Spleen (tissue), 11 donors: ENCODE data around the gene FAIM2. TPM values are rescaled to one million over a fixed set of nuclear protein-coding genes. Genes with fewer than 3 reads are reported as not detected.
A peak's percentile ranks its signal among the peaks of the same experiment; 100 is the strongest.

Experiments used
- DNase-seq: peaks from one replicate; pipeline ENCODE4 v3.0.0-alpha.2; 2020
- H3K27ac ChIP-seq, 8 donors: fragments of 200-600 bp; sonication (generic) in 7 of 8; 1 replicate in 4 of 8; 2 replicates in 4 of 8; pipeline versions ENCODE4 v1.5.0 to v1.8.0; 2016 to 2021; ENCODE audit warnings: inconsistent platforms in 4 of 8, mild to moderate bottlenecking in 4 of 8, moderate library complexity in 1 of 8
- H3K27me3 ChIP-seq, 7 donors: fragments of 200-600 bp; sonication (generic) in 6 of 7; replicated peaks in 1 of 7; 1 replicate in 4 of 7; 2 replicates in 3 of 7; pipeline versions ENCODE4 v1.5.0 to v1.8.0; 2016 to 2021; ENCODE audit warnings: inconsistent platforms in 3 of 7, mild to moderate bottlenecking in 1 of 7
- H3K36me3 ChIP-seq, 6 donors: fragments of 200-600 bp; sonication (generic) in 5 of 6; 1 replicate in 4 of 6; 2 replicates in 2 of 6; pipeline versions ENCODE4 v1.5.0 to v1.8.0; 2016 to 2021; ENCODE audit warnings: inconsistent platforms in 2 of 6
- H3K4me1 ChIP-seq, 6 donors: fragments of 200-600 bp; sonication (generic) in 5 of 6; 1 replicate in 3 of 6; 2 replicates in 3 of 6; pipeline versions ENCODE4 v1.5.0 to v1.8.0; 2016 to 2021; ENCODE audit warnings: inconsistent platforms in 3 of 6
- H3K4me3 ChIP-seq, 8 donors: fragments of 200-600 bp; sonication (generic) in 7 of 8; 1 replicate in 4 of 8; 2 replicates in 4 of 8; pipeline versions ENCODE4 v1.5.0 to v1.8.0; 2016 to 2021; ENCODE audit warnings: inconsistent platforms in 4 of 8, mild to moderate bottlenecking in 4 of 8, moderate library complexity in 2 of 8
- H3K9me3 ChIP-seq, 8 donors: fragments of 200-600 bp; sonication (generic) in 7 of 8; 1 replicate in 4 of 8; 2 replicates in 4 of 8; pipeline versions ENCODE4 v1.5.0 to v1.8.0; 2016 to 2021; ENCODE audit warnings: inconsistent platforms in 4 of 8
- POLR2A ChIP-seq, 3 donors: fragments of 450-650 bp; IDR thresholded peaks; one replicate each; pipeline ENCODE4 v1.5.1; 2017; ENCODE audit warnings: antibody characterized with exemption in 3 of 3, mild to moderate bottlenecking in 1 of 3
- POLR2AphosphoS5 ChIP-seq, 3 donors: sonication (generic); formaldehyde crosslinking; IDR thresholded peaks; one replicate each; pipeline ENCODE4 v1.5.1; 2017; ENCODE audit warnings: antibody characterized with exemption in 3 of 3
- WGBS, 5 donors: extraction: QIAGEN DNeasy Blood & Tissue Kit in 3 of 5; methylation state at CpG; one replicate each; pipeline versions ENCODE4 v1.1.5 to v1.1.7; 2013 to 2018; 5-methylcytosine and 5-hydroxymethylcytosine counted together
- intact Hi-C: fragments of 100-400 bp; cut with DNase I; formaldehyde crosslinking; loops from one replicate; pipeline ENCODE4 v1.15.0; 2023; ENCODE audit warnings: low total_unique reads
- polyA plus RNA-seq, 3 donors: library from polyadenylated mRNA; stranded (reverse); fragments of 200-250 nt; gene quantifications; one replicate each; pipeline ENCODE4 v1.2.1, GENCODE V29; 2013
- total RNA-seq, 7 donors: library from RNA; depleted of rRNA in 3 of 7; stranded (reverse); fragments of >200 nt in 3 of 7; fragmentation: NEBNext Ultra II Directional in 4 of 7; extraction: Animal tissue kit (Norgen Biotek cat#: 25700) in 4 of 7; gene quantifications; one replicate each; pipeline versions ENCODE4 v1.1.0 to v1.2.1, GENCODE V29; 2016 to 2021
- TF ChIP-seq, protein P1 (sequence below), 11 experiments: fragments of 200-600 bp in 7 of 11; fragments of 450-650 bp in 4 of 11; sonication (generic) in 4 of 11; IDR thresholded peaks in 8 of 11; conservative IDR thresholded peaks in 3 of 11; 1 replicate in 7 of 11; 2 replicates in 4 of 11; pipeline versions ENCODE4 v1.4.0 to v1.8.0; 2016 to 2021; ENCODE audit warnings: antibody characterized with exemption in 11 of 11, inconsistent platforms in 4 of 11, mild to moderate bottlenecking in 1 of 11
- donor health status: healthy with polysubstance abuse.
- donor health status: DM: no; HTN: no; CAD: no; lungs with moderate emphysema.
- donor health status: DM: no; HTN: no; CAD: no.
- donor health status: Bipolar disorder and iron deficiency.
- donor health status: healthy.
- donor health status: DM: no; HTN: no; CAD: no.
- donor health status: DM: yes; HTN: yes; CAD: no.

FAIM2 gene
- total and polyA plus RNA-seq, 10 donors, result 0.04 to 3.2 (median 0.47) TPM; not detected in 1

DNA sequence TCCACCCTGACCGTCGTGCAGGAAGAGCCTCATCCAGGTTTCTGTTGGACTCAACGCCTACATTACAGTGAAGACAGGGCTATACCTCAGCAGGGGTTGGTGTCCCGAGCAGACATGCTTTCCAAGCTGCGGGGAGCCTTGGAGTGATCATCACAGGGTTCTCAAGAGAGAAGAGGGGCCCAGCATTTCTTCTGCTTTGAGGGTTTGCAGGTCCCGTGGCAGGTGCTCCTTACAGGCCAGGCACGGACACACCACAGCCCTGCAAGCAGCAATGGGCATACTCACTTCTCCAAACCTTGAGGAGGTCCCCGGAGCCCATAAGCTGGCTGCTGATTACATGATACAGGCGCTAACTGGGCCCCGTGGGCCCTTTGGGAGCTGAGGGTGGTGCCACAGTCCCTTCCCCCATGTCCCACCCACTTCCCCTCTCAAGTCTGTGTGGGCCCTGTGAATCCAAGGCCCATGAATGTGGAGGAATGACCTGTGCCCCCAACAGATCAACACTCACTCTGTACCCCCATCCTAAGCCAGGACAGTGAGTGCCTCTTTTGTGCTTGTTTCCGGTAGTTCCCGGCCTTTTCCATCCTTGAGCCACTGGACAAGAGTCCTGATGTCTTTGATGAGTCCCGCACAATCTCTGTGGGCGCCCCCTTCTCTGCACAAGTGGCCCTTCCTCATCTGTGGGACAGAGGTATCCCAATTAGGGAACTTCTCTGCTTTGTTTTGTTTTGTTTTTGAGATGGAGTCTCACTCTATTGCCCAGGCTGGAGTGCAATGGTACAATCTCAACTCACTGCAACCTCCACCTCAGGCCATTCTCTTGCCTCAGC, 47.9 kb upstream of the FAIM2 start:
- no peak overlapping the region for H3K4me3 ChIP-seq
- peak; percentile 56 for DNase-seq
- no peaks in the 10 kb centered on the region for H3K36me3 ChIP-seq
- 65 to 76% (median 68%) methylated on average over 14 of the region's 14 CpGs for WGBS, 5 donors
- peaks cover 0 to 44% (median 12%) of the 10 kb centered on the region in 6 donors for H3K4me1 ChIP-seq
- no peak for TF ChIP-seq POLR2AphosphoS5 (IDR thresholded peaks at IDR 0.05)
- no peak for TF ChIP-seq POLR2A (IDR thresholded peaks at IDR 0.05)
- TF ChIP-seq, protein P1, sequence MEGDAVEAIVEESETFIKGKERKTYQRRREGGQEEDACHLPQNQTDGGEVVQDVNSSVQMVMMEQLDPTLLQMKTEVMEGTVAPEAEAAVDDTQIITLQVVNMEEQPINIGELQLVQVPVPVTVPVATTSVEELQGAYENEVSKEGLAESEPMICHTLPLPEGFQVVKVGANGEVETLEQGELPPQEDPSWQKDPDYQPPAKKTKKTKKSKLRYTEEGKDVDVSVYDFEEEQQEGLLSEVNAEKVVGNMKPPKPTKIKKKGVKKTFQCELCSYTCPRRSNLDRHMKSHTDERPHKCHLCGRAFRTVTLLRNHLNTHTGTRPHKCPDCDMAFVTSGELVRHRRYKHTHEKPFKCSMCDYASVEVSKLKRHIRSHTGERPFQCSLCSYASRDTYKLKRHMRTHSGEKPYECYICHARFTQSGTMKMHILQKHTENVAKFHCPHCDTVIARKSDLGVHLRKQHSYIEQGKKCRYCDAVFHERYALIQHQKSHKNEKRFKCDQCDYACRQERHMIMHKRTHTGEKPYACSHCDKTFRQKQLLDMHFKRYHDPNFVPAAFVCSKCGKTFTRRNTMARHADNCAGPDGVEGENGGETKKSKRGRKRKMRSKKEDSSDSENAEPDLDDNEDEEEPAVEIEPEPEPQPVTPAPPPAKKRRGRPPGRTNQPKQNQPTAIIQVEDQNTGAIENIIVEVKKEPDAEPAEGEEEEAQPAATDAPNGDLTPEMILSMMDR (IDR thresholded peaks at IDR 0.05 in 8 of 11, conservative IDR thresholded peaks at IDR 0.05 in 3 of 11), result no peak
- H3K27ac ChIP-seq, result no peak overlapping the region
- intact Hi-C loops, result no loop called here
- H3K27me3 ChIP-seq, result peaks cover 0 to 73% (median 20%) of the 10 kb centered on the region in 7 donors
- H3K9me3 ChIP-seq, result no peaks in the 10 kb centered on the region

DNA sequence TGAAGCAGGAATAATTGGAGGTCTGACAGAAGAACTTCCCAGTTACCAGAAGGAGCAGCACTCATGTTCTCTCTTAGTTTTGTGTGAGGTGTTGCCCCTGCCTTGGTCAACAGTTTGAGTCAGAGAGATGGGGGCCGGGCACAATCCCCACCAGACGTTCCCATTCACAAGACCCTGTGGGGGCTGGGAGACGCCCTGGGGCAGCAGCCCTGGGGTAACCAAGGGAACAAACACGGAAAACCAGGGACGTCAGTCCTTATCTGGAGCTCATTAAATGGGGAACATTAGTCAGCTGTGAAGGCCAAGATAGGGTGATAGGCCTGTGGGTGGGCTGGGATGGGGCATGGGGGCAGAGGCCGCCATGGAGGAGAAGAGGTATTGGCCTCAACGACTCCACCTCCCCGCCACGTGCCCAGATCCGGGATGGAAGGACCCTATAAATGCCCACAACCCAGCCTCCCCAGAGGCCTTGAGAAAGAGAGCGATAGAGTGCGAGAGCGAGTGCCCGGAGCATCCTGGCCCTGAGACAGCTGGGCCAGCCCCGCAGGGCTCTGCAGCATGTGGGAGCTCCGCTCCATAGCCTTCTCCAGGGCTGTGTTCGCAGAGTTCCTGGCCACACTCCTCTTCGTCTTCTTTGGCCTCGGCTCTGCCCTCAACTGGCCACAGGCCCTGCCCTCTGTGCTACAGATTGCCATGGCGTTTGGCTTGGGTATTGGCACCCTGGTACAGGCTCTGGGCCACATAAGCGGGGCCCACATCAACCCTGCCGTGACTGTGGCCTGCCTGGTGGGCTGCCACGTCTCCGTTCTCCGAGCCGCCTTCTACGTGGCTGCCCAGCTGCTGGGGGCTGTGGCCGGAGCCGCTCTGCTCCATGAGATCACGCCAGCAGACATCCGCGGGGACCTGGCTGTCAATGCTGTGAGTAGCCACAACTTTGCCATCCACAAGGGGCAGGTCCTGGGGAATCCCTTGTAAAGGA, 46.9 kb upstream of the FAIM2 start, which contains the start of gene AQP2:
Gene AQP2 (plus strand): TSS at position 465 of the 979 bp plus-strand sequence. CDS start 94 bp downstream, at position 559.
- TF ChIP-seq, protein P1 (IDR thresholded peaks at IDR 0.05 in 8 of 11, conservative IDR thresholded peaks at IDR 0.05 in 3 of 11), result no peak
- TF ChIP-seq POLR2A (IDR thresholded peaks at IDR 0.05), result no peak
- no peak for TF ChIP-seq POLR2AphosphoS5 (IDR thresholded peaks at IDR 0.05)
- no peaks in the 10 kb centered on the region for H3K36me3 ChIP-seq
- peaks cover 0 to 38% (median 12%) of the 10 kb centered on the region in 6 donors for H3K4me1 ChIP-seq
- H3K27ac ChIP-seq, result no peak within 1 kb of the TSS
- peaks cover 0 to 63% (median 10%) of the 10 kb centered on the region in 7 donors for H3K27me3 ChIP-seq
- no peak within 1 kb of the TSS for H3K4me3 ChIP-seq
- intact Hi-C loops, result no loop called here
- WGBS, 5 donors, result 88 to 92% (median 89%) methylated on average over 31 to 32 of the region's 32 CpGs
- no peaks in the 10 kb centered on the region for H3K9me3 ChIP-seq
- peak; percentile 54 for DNase-seq

DNA sequence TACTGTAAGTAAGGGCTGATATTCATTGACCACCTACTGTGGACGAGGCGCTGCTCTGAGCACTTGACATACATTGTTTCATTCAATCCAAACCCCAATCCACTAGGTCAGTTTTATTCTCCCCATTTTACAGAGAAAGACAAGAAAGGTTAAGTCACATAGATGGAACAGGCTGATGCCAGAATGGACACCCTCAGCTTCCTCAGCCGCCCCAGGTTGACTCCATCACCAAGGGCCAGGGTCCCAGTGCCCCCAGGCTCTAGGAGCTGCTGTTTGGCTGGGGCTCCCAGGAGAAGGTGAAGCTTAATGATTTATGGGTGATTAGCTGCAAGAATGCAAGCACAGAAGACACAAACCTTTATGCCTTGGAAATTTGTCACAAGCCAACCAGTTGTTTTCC, 46.2 kb upstream of the FAIM2 start:
- Histone ChIP-seq H3K4me3 (no peak overlapping the region), H3K27ac (no peak overlapping the region), H3K4me1 (peaks cover 5 to 38% (median 15%) of the 10 kb centered on the region in 6 donors), H3K9me3 (no peaks in the 10 kb centered on the region), H3K36me3 (no peaks in the 10 kb centered on the region), H3K27me3 (peaks cover 0 to 56% (median 6%) of the 10 kb centered on the region in 7 donors)
- DNase-seq, result peak; percentile 27
- TF ChIP-seq, protein P1 (IDR thresholded peaks at IDR 0.05 in 8 of 11, conservative IDR thresholded peaks at IDR 0.05 in 3 of 11), result no peak
- TF ChIP-seq POLR2A (IDR thresholded peaks at IDR 0.05) (no peak), POLR2AphosphoS5 (IDR thresholded peaks at IDR 0.05) (no peak)
- intact Hi-C loops, result no loop called here
- WGBS, 5 donors, result 83 to 98% (median 91%) methylated on average over 3 of the region's 3 CpGs
